Ishikawa (cell line): ENCODE data around the gene TIMP3.

Experiments used
- FOXM1 ChIP-seq: IDR thresholded peaks from 2 replicates; pipeline ENCODE4 v1.6.1; 2012; ENCODE audit warnings: low read depth, borderline replicate concordance
- RAD21 ChIP-seq: IDR thresholded peaks from 2 replicates; pipeline ENCODE4 v1.6.1; 2012; ENCODE audit warnings: low read depth
- TAF1 ChIP-seq: IDR thresholded peaks from 2 replicates; pipeline ENCODE4 v1.6.1; 2012; ENCODE audit warnings: low read depth, mild to moderate bottlenecking
- YY1 ChIP-seq: IDR thresholded peaks from 2 replicates; pipeline ENCODE4 v1.6.1; 2012; ENCODE audit warnings: low read depth
- TF ChIP-seq, protein P1 (sequence below): IDR thresholded peaks from 2 replicates; pipeline ENCODE4 v1.6.1; 2012
- TF ChIP-seq, protein P2 (sequence below): IDR thresholded peaks from 2 replicates; pipeline ENCODE4 v1.6.1; 2012; ENCODE audit warnings: low read depth, mild to moderate bottlenecking

DNA sequence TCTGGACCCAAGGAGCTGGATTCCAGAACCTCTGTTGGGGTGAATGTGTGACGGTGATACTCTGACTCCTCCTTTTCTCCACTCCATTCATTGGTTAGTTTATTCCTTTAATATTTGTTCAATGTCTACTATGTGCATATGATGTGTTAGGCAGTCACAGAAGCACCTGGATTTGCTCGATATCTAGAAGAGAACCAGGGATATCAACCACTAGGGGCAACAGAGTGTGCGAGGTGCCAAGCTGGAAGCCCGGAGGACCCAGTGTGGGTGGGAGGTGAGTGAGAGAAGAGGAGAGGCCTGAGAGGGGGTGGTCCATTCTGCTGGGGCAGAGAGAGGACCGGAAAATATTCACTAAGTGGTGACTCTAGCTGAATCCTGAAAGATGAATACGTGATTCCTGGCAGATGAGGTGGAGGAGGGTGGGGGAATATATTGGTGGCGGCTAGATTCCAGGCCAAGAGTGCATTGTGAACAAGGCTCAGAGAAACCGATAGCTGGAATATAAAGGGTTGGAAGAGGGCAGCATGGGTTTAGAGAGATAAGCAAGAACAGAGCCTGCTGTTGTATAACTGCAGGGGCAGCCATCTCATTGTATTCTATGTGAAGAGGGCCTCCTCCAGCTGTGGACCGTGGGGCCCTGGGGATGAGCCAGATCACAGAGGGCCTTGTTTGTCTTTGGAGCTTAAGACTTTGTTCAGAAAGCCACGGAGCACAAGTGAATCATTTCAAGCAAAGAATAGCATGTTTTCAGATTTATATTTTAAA lies 6.9 kb upstream of the TIMP3 start:
- TF ChIP-seq YY1 (no peak), FOXM1 (no peak), TAF1 (no peak), RAD21 (no peak)
- TF ChIP-seq, protein P1, sequence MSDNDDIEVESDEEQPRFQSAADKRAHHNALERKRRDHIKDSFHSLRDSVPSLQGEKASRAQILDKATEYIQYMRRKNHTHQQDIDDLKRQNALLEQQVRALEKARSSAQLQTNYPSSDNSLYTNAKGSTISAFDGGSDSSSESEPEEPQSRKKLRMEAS = no peak
- TF ChIP-seq, protein P2, sequence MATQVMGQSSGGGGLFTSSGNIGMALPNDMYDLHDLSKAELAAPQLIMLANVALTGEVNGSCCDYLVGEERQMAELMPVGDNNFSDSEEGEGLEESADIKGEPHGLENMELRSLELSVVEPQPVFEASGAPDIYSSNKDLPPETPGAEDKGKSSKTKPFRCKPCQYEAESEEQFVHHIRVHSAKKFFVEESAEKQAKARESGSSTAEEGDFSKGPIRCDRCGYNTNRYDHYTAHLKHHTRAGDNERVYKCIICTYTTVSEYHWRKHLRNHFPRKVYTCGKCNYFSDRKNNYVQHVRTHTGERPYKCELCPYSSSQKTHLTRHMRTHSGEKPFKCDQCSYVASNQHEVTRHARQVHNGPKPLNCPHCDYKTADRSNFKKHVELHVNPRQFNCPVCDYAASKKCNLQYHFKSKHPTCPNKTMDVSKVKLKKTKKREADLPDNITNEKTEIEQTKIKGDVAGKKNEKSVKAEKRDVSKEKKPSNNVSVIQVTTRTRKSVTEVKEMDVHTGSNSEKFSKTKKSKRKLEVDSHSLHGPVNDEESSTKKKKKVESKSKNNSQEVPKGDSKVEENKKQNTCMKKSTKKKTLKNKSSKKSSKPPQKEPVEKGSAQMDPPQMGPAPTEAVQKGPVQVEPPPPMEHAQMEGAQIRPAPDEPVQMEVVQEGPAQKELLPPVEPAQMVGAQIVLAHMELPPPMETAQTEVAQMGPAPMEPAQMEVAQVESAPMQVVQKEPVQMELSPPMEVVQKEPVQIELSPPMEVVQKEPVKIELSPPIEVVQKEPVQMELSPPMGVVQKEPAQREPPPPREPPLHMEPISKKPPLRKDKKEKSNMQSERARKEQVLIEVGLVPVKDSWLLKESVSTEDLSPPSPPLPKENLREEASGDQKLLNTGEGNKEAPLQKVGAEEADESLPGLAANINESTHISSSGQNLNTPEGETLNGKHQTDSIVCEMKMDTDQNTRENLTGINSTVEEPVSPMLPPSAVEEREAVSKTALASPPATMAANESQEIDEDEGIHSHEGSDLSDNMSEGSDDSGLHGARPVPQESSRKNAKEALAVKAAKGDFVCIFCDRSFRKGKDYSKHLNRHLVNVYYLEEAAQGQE = no peak
